ENCODE results near the gene C5.

C5 gene

DNA sequence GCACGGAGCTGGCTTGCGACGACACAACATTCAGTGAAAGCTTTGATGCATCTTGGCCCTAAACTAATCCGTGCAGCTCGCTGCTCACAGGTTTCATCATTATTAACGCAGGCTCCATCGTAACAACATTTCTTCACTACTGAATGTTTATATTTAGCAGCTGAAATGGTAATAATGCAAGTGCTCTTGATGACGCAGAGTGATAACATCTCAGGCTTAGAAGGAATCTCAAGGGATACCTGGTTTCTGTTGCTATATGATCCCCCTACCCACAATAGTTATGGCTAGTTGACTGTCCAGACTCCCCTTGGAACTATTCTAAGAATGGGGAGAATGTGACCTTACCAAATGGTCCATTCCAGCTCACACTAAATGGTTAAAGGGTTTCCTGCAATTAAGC lies 36.2 kb downstream of the C5 start:
- no peaks in the 10 kb centered on the region for H4K20me1 ChIP-seq (ENCODE audit: insufficient read depth, low read length, poor library complexity, severe bottlenecking)
- H3K4me3 ChIP-seq (ENCODE audit: low read length, poor library complexity, severe bottlenecking), result no peak overlapping the region
- TF ChIP-seq, protein P1, sequence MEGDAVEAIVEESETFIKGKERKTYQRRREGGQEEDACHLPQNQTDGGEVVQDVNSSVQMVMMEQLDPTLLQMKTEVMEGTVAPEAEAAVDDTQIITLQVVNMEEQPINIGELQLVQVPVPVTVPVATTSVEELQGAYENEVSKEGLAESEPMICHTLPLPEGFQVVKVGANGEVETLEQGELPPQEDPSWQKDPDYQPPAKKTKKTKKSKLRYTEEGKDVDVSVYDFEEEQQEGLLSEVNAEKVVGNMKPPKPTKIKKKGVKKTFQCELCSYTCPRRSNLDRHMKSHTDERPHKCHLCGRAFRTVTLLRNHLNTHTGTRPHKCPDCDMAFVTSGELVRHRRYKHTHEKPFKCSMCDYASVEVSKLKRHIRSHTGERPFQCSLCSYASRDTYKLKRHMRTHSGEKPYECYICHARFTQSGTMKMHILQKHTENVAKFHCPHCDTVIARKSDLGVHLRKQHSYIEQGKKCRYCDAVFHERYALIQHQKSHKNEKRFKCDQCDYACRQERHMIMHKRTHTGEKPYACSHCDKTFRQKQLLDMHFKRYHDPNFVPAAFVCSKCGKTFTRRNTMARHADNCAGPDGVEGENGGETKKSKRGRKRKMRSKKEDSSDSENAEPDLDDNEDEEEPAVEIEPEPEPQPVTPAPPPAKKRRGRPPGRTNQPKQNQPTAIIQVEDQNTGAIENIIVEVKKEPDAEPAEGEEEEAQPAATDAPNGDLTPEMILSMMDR (conservative IDR thresholded peaks at IDR 0.05; ENCODE audit: low read length), result no peak
- no peak for TF ChIP-seq EZH2phosphoT487 (IDR thresholded peaks at IDR 0.05; ENCODE audit: borderline replicate concordance)
- no peaks in the 10 kb centered on the region for H3K4me1 ChIP-seq (ENCODE audit: insufficient read depth, low read length, poor library complexity, severe bottlenecking)
- no peaks in the 10 kb centered on the region for H3K9me2 ChIP-seq (replicated peaks; ENCODE audit: low read depth, low read length)
- no peaks in the 10 kb centered on the region for H3K36me3 ChIP-seq (ENCODE audit: insufficient read depth, low read length)
- H3K9me3 ChIP-seq (ENCODE audit: insufficient read depth, low read depth, low read length), result no peaks in the 10 kb centered on the region
- no peaks in the 10 kb centered on the region for H3F3A ChIP-seq (ENCODE audit: low read depth)
- H3K79me2 ChIP-seq (ENCODE audit: insufficient read depth, low read length), result no peaks in the 10 kb centered on the region
- no peaks in the 10 kb centered on the region for H3K27me3 ChIP-seq (ENCODE audit: insufficient read depth, low read length, poor library complexity, severe bottlenecking)
- no peak overlapping the region for H3K9ac ChIP-seq (ENCODE audit: low read depth, low read length, poor library complexity, severe bottlenecking)
- H3K4me2 ChIP-seq (ENCODE audit: low read depth, low read length, poor library complexity, severe bottlenecking), result no peak overlapping the region
- H2AFZ ChIP-seq (ENCODE audit: low read length), result no peak overlapping the region

DNA sequence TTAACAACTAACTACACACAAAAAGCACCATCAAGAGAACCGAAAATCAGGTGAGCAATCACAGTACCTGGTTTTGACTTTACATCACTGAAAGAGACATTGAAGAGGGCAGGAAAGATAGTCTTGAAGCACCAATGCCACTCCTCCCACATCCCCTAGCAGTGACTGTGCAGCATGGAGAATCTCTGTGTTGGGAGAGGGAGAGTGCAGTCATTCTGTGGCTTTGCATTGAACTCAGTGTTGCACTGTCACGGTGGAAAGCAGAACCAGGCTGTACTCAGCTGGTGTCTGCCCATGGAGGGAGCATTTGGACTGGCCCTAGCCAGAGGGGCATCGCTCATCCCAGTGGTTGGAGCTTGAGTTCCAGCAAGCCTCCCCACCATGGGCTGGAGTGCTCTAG lies 40.4 kb downstream of the C5 start:
- Histone ChIP-seq H3K4me2 (ENCODE audit: low read depth, low read length, poor library complexity, severe bottlenecking) (no peak overlapping the region), H3K9ac (ENCODE audit: low read depth, low read length, poor library complexity, severe bottlenecking) (no peak overlapping the region), H3K27me3 (ENCODE audit: insufficient read depth, low read length, poor library complexity, severe bottlenecking) (no peaks in the 10 kb centered on the region), H3K9me2 (replicated peaks; ENCODE audit: low read depth, low read length) (no peaks in the 10 kb centered on the region), H3K36me3 (ENCODE audit: insufficient read depth, low read length) (no peaks in the 10 kb centered on the region), H4K20me1 (ENCODE audit: insufficient read depth, low read length, poor library complexity, severe bottlenecking) (no peaks in the 10 kb centered on the region), H3K4me3 (ENCODE audit: low read length, poor library complexity, severe bottlenecking) (no peak overlapping the region), H3K4me1 (ENCODE audit: insufficient read depth, low read length, poor library complexity, severe bottlenecking) (no peaks in the 10 kb centered on the region), H3K9me3 (ENCODE audit: insufficient read depth, low read depth, low read length) (no peaks in the 10 kb centered on the region), H2AFZ (ENCODE audit: low read length) (no peak overlapping the region), H3F3A (ENCODE audit: low read depth) (no peaks in the 10 kb centered on the region), H3K79me2 (ENCODE audit: insufficient read depth, low read length) (no peaks in the 10 kb centered on the region)
- TF ChIP-seq EZH2phosphoT487 (IDR thresholded peaks at IDR 0.05; ENCODE audit: borderline replicate concordance), result no peak
- TF ChIP-seq, protein P1 (conservative IDR thresholded peaks at IDR 0.05; ENCODE audit: low read length), result no peak

DNA sequence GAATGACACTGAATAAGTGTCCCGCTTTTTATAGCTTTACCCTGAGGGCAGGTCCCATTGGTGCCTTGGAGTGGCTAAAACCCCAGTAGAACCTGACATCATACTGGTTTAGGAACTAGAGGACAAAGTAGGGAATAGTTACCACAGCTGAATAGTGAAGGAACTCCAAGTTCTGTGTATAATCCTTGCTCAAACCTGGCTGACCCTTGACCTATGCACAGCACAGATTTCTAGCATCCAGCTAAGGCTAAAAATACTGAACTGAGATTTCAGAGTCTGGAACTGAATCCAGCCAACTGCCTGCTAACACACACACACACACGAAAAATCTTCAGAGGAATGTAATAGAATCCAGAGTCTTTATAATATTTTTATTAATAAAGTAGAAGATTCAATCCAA lies 50.8 kb downstream of the C5 start:
- no peak overlapping the region for H3K4me3 ChIP-seq (ENCODE audit: low read length, poor library complexity, severe bottlenecking)
- no peaks in the 10 kb centered on the region for H3K36me3 ChIP-seq (ENCODE audit: insufficient read depth, low read length)
- no peaks in the 10 kb centered on the region for H3K79me2 ChIP-seq (ENCODE audit: insufficient read depth, low read length)
- H3F3A ChIP-seq (ENCODE audit: low read depth), result no peaks in the 10 kb centered on the region
- H3K4me2 ChIP-seq (ENCODE audit: low read depth, low read length, poor library complexity, severe bottlenecking), result no peak overlapping the region
- H2AFZ ChIP-seq (ENCODE audit: low read length), result no peak overlapping the region
- no peaks in the 10 kb centered on the region for H3K27me3 ChIP-seq (ENCODE audit: insufficient read depth, low read length, poor library complexity, severe bottlenecking)
- H3K4me1 ChIP-seq (ENCODE audit: insufficient read depth, low read length, poor library complexity, severe bottlenecking), result no peaks in the 10 kb centered on the region
- H3K9me2 ChIP-seq (replicated peaks; ENCODE audit: low read depth, low read length), result no peaks in the 10 kb centered on the region
- H3K9me3 ChIP-seq (ENCODE audit: insufficient read depth, low read depth, low read length), result no peaks in the 10 kb centered on the region
- H4K20me1 ChIP-seq (ENCODE audit: insufficient read depth, low read length, poor library complexity, severe bottlenecking), result no peaks in the 10 kb centered on the region
- H3K9ac ChIP-seq (ENCODE audit: low read depth, low read length, poor library complexity, severe bottlenecking), result no peak overlapping the region
- TF ChIP-seq EZH2phosphoT487 (IDR thresholded peaks at IDR 0.05; ENCODE audit: borderline replicate concordance), result no peak
- TF ChIP-seq, protein P1 (conservative IDR thresholded peaks at IDR 0.05; ENCODE audit: low read length), result no peak

All from Loucy (cell line).